CD4-positive, alpha-beta T cell treated with Interleukin-2 at 100 ng/mL for 4 hours (primary cell): ENCODE data around the gene COPZ1.
A peak's percentile ranks its signal among the peaks of the same experiment; 100 is the strongest.

Source experiments
- DNase-seq: peaks from one replicate; pipeline ENCODE4 v3.0.0-alpha.2; 2020; ENCODE audit warnings: low spot score

The COPZ1 gene

DNA sequence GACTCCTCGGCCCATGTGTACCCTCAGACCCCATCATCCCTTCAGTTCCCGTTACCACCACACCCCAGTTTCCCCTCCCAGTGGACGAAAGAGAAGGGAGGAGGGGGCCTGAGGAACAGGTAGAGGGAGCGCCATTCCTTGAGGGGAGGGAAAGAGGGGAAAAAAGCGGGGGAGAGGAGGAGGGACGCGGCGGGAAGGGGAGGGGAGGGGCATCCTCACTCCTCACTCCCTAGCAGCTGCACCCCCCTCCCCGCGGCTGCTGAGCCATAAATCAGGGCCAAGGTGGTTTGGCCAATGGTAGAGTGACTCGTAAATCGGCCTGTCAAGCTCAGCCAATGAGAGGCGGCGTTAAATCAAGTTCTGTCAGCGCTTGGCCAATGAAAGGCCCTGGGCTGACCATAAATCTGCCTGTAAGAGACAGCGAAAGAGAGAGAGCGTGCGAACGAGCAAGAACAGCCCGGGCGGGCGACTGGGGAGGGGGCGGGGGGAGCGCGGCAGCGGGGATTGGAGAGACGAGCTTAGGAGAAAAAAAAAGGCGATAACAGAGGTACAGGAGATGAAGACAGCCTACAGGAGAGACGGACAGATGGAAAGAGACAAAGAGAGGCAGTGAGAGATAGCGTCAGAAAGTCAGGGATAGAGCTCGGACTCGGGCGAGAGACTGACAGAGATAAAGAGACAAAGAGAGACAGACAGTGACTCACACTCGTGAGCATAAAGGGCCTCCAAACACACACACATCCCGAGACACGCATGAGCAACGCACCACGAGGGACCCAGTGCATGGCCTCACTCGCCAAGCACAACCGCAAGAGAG is 34.2 kb downstream of the COPZ1 start:
- DNase-seq: peak; percentile 98

DNA sequence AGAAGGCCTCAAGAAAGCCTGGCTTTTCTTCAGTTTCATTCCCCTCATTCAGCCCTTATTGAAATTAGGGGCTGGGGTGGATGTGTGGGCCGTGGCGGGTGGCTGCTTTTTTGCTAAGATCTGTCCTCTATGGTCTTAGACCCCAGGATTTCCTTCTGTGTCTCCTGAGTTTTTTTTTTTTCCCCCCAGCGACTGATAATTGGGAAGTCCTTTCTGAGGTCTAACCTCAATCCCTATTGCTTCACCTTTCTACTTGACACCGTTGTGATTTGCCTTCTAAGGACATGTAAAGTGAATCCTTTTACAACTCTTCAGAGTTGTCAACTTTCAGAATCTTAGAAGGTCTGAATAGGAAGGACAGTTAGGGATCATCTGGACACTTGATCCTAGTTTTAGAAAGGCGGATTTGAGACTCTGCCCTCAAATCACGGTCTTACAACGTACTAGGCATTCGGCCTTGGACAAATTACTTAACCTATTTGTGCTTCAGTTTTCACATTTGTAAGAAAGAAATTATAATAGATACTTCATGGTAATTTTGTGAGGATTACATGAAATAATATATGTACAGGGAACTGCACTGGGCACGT is 34.9 kb downstream of the COPZ1 start:
- no peak for DNase-seq

DNA sequence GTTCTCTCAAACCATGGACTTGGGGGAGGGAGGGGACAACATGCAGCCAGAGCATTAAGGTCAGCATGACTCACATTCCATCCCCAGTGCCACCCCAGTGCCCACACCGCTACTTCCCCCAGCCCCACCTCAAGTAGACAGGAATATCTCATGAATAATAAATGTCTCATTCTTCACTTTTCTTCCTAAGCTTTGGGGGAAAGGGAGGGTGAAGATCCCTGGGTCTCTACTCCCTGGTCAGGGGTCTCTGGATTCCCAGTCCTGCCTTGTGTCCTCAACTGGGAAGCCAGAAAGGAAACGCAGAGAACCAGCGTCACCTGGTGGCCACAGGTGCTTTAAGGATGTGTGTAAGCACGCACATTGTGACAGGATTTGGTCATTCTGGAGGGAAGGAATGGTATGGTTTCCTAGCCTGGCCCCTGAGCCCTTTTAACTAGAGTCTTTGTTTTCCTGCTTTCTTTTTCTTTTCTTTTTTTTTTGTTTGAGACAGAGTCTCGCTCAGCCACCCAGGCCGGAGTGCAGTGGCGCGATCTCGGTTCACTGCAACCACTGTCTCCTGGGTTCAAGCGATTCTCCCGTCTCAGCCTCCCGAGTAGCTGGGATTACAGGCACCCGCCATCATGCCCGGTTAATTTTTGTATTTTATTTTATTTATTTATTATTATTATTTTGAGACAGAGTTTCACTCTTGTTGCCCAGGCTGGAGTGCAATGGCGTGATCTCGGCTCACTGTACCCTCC is 36.0 kb downstream of the COPZ1 start:
- DNase-seq: peak; percentile 46

GRCh38 chr12:54363047-54363446 is 38.1 kb downstream of the COPZ1 start:
- DNase-seq: no peak

DNA sequence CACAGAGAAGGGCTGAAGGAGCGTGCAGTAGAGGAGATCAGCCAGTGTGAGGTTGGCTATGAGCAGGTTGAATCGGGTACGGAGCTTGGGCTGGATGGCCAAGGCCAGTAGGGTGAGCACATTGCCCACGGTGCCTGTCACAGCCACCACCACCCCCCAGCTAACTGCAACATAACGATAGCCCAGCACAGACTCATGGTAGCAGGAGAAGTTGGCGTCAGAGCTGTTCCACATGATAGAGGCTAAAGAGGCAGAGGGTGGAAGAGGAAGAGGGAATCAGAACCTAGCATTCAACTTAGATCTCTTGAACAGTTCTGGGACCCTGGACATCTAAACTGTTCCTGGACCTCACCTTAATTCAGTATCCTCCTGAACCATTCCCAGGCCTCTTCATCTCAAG is 38.7 kb downstream of the COPZ1 start:
- no peak for DNase-seq

DNA sequence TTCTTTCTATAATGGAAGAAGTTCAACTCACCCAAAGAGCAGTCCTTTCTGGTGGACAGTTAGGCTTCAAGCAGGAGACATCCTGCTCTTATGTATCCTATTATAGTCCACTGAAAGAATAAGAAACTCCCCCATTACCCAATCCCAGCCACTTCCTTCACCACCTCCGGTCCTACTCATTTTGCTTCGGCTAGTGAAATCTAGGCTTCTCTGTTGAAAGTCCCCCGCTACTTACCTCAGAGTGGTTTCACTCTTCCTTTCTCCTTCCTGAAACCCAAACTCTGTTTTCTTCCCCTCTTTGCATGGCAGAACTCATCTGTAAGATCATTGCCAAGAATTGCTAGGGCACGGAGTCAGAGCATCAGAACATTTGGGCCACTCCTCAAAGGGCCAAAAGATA is 39.5 kb downstream of the COPZ1 start, which contains the start of gene GPR84:
Gene GPR84, minus strand, starts transcription at position 74 of the 400 bp plus-strand sequence. CDS start 635 bp downstream, outside the sequence.
- DNase-seq: peak; percentile 32

- no peak for DNase-seq
These were observed 43.2 kb downstream of the COPZ1 start for GRCh38 chr12:54368025-54368708.

GRCh38 chr12:54368709-54369596 is 44.0 kb downstream of the COPZ1 start:
- DNase-seq: peak; percentile 90

GRCh38 chr12:54369597-54370131 is 44.7 kb downstream of the COPZ1 start:
- no peak for DNase-seq

- no peak for DNase-seq
These were observed 45.3 kb downstream of the COPZ1 start for GRCh38 chr12:54370171-54370730.

DNA sequence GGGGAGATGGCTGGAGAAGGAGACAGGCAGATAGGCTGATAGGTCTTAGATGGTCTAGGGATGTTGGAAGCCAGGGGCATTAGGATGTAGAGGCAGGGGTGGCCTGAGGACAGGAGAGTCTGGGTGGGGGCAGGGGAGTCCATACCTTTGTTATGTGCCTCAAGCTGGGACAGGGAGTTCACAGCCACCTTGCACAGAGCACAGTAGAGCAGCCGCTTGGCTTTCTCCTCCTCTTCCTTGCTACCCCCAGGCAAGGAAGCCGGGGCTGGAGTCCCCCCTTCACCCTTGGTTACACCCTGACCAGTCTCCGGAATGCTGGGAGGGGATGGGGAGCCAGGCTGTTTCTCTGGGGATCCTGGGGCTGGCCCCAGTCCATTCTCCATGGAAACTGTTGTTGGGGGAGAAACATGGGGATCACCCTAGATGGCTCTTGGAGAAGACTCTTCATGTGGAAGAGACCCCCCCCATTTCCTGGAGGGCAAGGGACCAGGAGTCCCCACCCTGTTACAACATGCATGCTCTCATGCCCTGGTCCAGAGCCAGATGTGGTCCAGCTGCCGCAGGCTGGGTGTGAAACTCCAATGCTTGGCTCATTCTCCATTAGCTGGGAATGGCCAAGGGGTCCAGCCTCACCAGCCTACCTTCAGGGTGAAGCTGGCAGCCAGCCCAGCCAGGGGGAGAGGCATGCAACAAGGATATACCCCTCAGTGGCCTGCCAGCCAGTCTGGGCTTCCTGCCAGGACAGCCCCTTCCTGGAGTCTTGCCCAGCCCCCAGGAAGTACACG is 46.6 kb downstream of the COPZ1 start:
- no peak for DNase-seq

GRCh38 chr12:54372113-54372806 is 47.3 kb downstream of the COPZ1 start:
- no peak for DNase-seq

GRCh38 chr12:54373649-54374561 is 49.0 kb downstream of the COPZ1 start:
- no peak for DNase-seq

DNA sequence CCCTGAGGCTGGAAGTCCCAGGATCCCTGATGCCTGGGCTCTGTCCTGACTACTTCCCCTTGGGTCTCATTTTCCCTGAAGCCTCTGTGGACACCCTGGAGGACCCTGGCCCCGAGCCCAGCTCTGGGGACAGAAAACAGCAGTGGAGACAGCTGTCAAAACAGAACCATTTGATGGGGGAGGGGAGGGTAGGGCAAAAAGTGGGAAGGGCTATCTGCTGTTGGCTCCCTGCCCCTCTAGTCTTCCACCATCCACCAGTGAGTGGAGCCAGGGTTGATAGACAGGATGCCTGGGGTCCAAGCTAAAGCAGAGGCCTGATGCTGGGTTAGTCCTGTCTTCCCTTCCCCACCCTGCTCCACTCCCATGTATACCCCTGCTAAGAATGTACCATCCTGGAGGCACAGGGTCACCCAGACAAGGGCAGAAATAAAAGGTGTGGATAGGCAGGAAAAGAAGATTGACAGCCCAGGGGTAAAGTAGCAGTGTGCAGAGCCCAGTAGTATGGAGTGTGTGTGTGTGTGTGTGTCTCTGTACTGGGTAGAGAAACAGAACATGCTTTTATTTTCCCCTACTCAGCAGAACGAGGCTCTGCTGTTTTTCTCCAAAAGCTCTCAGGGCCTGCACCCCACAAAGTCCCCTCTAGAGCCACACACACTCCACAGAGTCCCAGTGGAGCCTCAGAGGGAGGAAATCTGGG is 49.8 kb downstream of the COPZ1 start:
- DNase-seq: no peak

- DNase-seq: no peak
These were observed 50.3 kb downstream of the COPZ1 start for GRCh38 chr12:54375259-54375579.

- DNase-seq: no peak
These were observed 51.7 kb downstream of the COPZ1 start for GRCh38 chr12:54376596-54376995.

GRCh38 chr12:54377007-54377406 is 52.1 kb downstream of the COPZ1 start:
- no peak for DNase-seq
